HCT116 (cell line): Measurements from ENCODE around the gene DIP2B.

Experiments used
- CEBPB ChIP-seq: IDR thresholded peaks from 2 replicates; pipeline ENCODE4 v1.6.1; 2012; ENCODE audit warnings: low read depth
- CTCF ChIP-seq, 3 experiments: fragments of 200-600 bp in 1 of 3; sonication (generic) in 1 of 3; IDR thresholded peaks in 2 of 3; conservative IDR thresholded peaks in 1 of 3; 2 replicates each; pipeline ENCODE4 v1.5.1; 2012 to 2017; ENCODE audit warnings: low read depth in 2 of 3, low read length in 2 of 3, antibody characterized with exemption in 1 of 3, borderline replicate concordance in 1 of 3, control low read depth in 1 of 3, mild to moderate bottlenecking in 1 of 3, mixed read lengths in 1 of 3, mixed run types in 1 of 3, moderate library complexity in 1 of 3; ENCODE audit not compliant: insufficient read depth in 1 of 3
- EGR1 ChIP-seq: IDR thresholded peaks from 2 replicates; pipeline ENCODE4 v1.6.1; 2012; ENCODE audit warnings: low read depth
- EZH2 ChIP-seq: fragments of 200-600 bp; sonication (generic); IDR thresholded peaks from 2 replicates; pipeline ENCODE4 v1.6.1; 2017; ENCODE audit warnings: antibody characterized with exemption, mixed run types
- EZH2phosphoT487 ChIP-seq: fragments of 200-600 bp; IDR thresholded peaks from 2 replicates; pipeline ENCODE4 v1.6.1; 2018; ENCODE audit warnings: antibody characterized with exemption, borderline replicate concordance
- POLR2A ChIP-seq: IDR thresholded peaks from 2 replicates; pipeline ENCODE4 v1.7.0; 2011; ENCODE audit warnings: borderline replicate concordance; ENCODE audit not compliant: insufficient read depth, insufficient read length; ENCODE audit errors: extremely low read depth
- POLR2AphosphoS5 ChIP-seq: IDR thresholded peaks from 2 replicates; pipeline ENCODE4 v1.6.1; 2011; ENCODE audit warnings: mild to moderate bottlenecking, low read depth, low read length, moderate library complexity
- RAD21 ChIP-seq: IDR thresholded peaks from 2 replicates; pipeline ENCODE4 v1.6.1; 2012; ENCODE audit warnings: low read depth, mild to moderate bottlenecking
- SIN3A ChIP-seq: IDR thresholded peaks from 2 replicates; pipeline ENCODE4 v1.6.1; 2012; ENCODE audit warnings: low read depth
- TCF7L2 ChIP-seq: IDR thresholded peaks from 2 replicates; pipeline ENCODE4 v1.7.0; 2011; ENCODE audit warnings: borderline replicate concordance, inconsistent platforms; ENCODE audit not compliant: insufficient read depth, insufficient read length; ENCODE audit errors: extremely low read depth
- YY1 ChIP-seq: IDR thresholded peaks from 2 replicates; pipeline ENCODE4 v1.6.1; 2011; ENCODE audit warnings: low read length, low read depth, moderate library complexity, mild to moderate bottlenecking; ENCODE audit not compliant: insufficient replicate concordance; ENCODE audit errors: extremely low read depth
- TF ChIP-seq, protein P1 (sequence below): IDR thresholded peaks from 2 replicates; pipeline ENCODE4 v1.6.1; 2012
- TF ChIP-seq, protein P2 (sequence below): IDR thresholded peaks from 2 replicates; pipeline ENCODE4 v1.6.1; 2011; ENCODE audit warnings: mild to moderate bottlenecking, low read length, moderate library complexity; ENCODE audit not compliant: insufficient replicate concordance; ENCODE audit errors: extremely low read depth
- TF ChIP-seq, protein P3 (sequence below): IDR thresholded peaks from 2 replicates; pipeline ENCODE4 v1.6.1; 2012

DNA sequence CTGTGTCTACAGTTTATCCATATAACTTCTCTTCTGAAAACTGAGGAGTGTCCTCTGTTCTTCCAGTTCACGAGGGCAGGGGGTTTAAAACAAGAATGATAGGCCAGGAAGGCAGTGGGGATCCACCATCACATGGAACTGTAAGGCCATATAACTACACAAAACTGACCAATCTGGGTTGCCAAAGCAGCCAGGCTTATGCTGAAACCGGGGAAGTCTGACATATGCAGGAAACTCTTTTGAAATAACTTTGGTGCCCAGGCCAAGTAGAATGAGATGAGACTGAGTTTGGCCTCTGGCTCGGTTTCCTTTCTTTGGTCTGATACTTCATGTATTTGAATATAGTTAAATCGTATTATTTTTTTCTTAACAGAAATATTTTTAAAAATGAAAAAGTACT is 241.1 kb downstream of the DIP2B start:
- no peak for TF ChIP-seq CTCF (IDR thresholded peaks at IDR 0.05 in 2 of 3, conservative IDR thresholded peaks at IDR 0.05 in 1 of 3; ENCODE audit: borderline replicate concordance in 1 of 3, insufficient read depth in 1 of 3, low read depth in 2 of 3, low read length in 2 of 3)
- TF ChIP-seq, protein P1, sequence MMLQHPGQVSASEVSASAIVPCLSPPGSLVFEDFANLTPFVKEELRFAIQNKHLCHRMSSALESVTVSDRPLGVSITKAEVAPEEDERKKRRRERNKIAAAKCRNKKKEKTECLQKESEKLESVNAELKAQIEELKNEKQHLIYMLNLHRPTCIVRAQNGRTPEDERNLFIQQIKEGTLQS = no peak
- TF ChIP-seq POLR2AphosphoS5 = no peak
- no peak for TF ChIP-seq EZH2
- no peak for TF ChIP-seq POLR2A
- no peak for TF ChIP-seq EZH2phosphoT487
- TF ChIP-seq, protein P2, sequence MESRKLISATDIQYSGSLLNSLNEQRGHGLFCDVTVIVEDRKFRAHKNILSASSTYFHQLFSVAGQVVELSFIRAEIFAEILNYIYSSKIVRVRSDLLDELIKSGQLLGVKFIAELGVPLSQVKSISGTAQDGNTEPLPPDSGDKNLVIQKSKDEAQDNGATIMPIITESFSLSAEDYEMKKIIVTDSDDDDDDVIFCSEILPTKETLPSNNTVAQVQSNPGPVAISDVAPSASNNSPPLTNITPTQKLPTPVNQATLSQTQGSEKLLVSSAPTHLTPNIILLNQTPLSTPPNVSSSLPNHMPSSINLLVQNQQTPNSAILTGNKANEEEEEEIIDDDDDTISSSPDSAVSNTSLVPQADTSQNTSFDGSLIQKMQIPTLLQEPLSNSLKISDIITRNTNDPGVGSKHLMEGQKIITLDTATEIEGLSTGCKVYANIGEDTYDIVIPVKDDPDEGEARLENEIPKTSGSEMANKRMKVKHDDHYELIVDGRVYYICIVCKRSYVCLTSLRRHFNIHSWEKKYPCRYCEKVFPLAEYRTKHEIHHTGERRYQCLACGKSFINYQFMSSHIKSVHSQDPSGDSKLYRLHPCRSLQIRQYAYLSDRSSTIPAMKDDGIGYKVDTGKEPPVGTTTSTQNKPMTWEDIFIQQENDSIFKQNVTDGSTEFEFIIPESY = no peak
- no peak for TF ChIP-seq YY1
- TF ChIP-seq CEBPB = no peak
- no peak for TF ChIP-seq EGR1
- no peak for TF ChIP-seq RAD21
- TF ChIP-seq, protein P3, sequence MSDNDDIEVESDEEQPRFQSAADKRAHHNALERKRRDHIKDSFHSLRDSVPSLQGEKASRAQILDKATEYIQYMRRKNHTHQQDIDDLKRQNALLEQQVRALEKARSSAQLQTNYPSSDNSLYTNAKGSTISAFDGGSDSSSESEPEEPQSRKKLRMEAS = no peak
- TF ChIP-seq SIN3A = no peak
- TF ChIP-seq TCF7L2 = no peak
